Activated CD4-positive, alpha-beta memory T cell treated with anti-CD3 and anti-CD28 coated beads for 36 hours (primary cell): ENCODE results near the gene PIEZO1. TPM values are rescaled to one million over a fixed set of nuclear protein-coding genes. Genes with fewer than 3 reads are reported as not detected.
"Not testable (repeated sequence)": the region's sequence is repeated elsewhere in the genome, so short reads cannot be mapped to it uniquely, and the experiment has no call there.

Experiments
- CTCF ChIA-PET: fragments of 350-600 bp; sonication (Branson Sonifier 250); formaldehyde crosslinking; loops from one replicate; lab custom pipeline; 2021; ENCODE audit warnings: antibody characterized with exemption, inconsistent platforms; lab: Charles Lee
- POLR2A ChIA-PET: fragments of 350-600 bp; sonication (Branson Sonifier 250); formaldehyde crosslinking; loops from one replicate; lab custom pipeline; 2021; ENCODE audit warnings: antibody characterized with exemption; lab: Charles Lee
- DNase-seq: peaks from one replicate; pipeline ENCODE4 v3.0.0-alpha.2; 2020
- H3K27ac Mint-ChIP-seq: one replicate; pipeline ENCODE4 v1.8.0; 2021; ENCODE audit warnings: mixed read lengths
- H3K27me3 Mint-ChIP-seq: one replicate; pipeline ENCODE4 v1.8.0; 2021; ENCODE audit warnings: mixed read lengths
- H3K36me3 Mint-ChIP-seq: one replicate; pipeline ENCODE4 v1.8.0; 2021; ENCODE audit warnings: mixed read lengths
- H3K4me1 Mint-ChIP-seq: one replicate; pipeline ENCODE4 v1.8.0; 2021; ENCODE audit warnings: low read depth, mixed read lengths
- H3K4me3 Mint-ChIP-seq: one replicate; pipeline ENCODE4 v1.8.0; 2021; ENCODE audit warnings: mild to moderate bottlenecking, mixed read lengths
- H3K9me3 Mint-ChIP-seq: one replicate; pipeline ENCODE4 v1.8.0; 2021; ENCODE audit warnings: mixed read lengths
- intact Hi-C: fragments of 100-400 bp; cut with micrococcal nuclease; formaldehyde crosslinking; loops from one replicate; pipeline ENCODE4 v1.15.1; 2023
- microRNA-seq: library from miRNA; unstranded; fragments of <30 nt; microRNA quantifications from one replicate; pipeline ENCODE4 v1.2.0, GENCODE V29; 2022; ENCODE audit warnings: borderline number of aligned reads, borderline microRNAs expressed, borderline replicate concordance
- total RNA-seq, 2 experiments: library from RNA; stranded (reverse); gene quantifications; one replicate each; pipeline ENCODE4 v1.2.3, GENCODE V29; 2021

Gene PIEZO1
- total RNA-seq, 2 experiments from 2014 or later, result 221 to 234 TPM

DNA sequence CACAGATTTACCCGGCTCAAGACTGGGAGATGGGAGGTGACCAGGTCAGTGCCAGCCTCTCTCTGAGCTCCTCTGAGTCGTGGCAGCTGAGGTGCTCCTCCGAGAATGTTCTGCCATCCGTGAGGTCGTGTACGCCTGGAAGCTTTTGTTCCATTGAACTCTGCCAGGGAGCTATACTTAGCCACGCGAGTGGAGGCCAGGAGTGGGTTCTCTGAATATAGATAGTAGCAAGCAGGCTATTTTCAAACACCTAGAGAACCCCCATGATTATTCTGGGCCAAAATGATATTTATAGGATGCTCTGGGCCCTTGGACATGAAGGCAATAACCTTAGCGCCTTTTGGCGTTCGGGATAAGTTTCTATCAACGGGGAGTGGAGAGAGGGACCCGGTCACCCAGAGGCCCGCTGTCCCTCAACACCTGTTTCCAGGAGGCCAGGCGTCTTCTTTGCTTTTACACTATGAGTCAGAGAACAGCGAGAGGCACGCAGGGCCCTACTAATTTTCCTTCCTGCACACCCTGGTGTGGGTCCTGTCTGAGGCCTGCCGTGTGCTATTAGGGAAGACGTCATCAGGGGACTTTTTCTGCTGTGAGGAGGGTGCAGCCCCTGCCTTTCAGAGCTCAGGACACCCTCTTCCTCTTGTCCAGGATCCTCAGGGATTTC is 111.2 kb downstream of the PIEZO1 start:
- H3K27ac Mint-ChIP-seq, result no peak overlapping the region
- H3K4me3 Mint-ChIP-seq, result no peak overlapping the region
- POLR2A ChIA-PET, result no interaction called here

GRCh38 chr16:88672776-88673175 is 112.2 kb downstream of the PIEZO1 start:
- Mint-ChIP-seq H3K27ac (no peak overlapping the region), H3K4me3 (no peak overlapping the region), H3K36me3 (peaks cover 5% of the 10 kb centered on the region), H3K4me1 (no peaks in the 10 kb centered on the region), H3K27me3 (no peaks in the 10 kb centered on the region), H3K9me3 (no peaks in the 10 kb centered on the region)
- POLR2A ChIA-PET, result no interaction called here
- CTCF ChIA-PET, result interaction anchor here (0.7 to 1.4 kb wide), 3 partner anchors 7 to 65 kb away, joined by 3 read pairs; no protein-coding TSS in a partner anchor
- no peak for DNase-seq
- intact Hi-C loops, result no loop called here

More for the DNA sequence above, 111.2 kb downstream of the PIEZO1 start:
- no peaks in the 10 kb centered on the region for H3K27me3 Mint-ChIP-seq
- DNase-seq, result no peak
- intact Hi-C loops, result no loop called here
- peaks cover 3% of the 10 kb centered on the region for H3K36me3 Mint-ChIP-seq
- no peaks in the 10 kb centered on the region for H3K9me3 Mint-ChIP-seq
- H3K4me1 Mint-ChIP-seq, result no peaks in the 10 kb centered on the region
- CTCF ChIA-PET, result no interaction called here

GRCh38 chr16:88671806-88672205 is 113.2 kb downstream of the PIEZO1 start:
- Mint-ChIP-seq H3K9me3 (no peaks in the 10 kb centered on the region), H3K27me3 (no peaks in the 10 kb centered on the region), H3K27ac (no peak overlapping the region), H3K4me1 (no peaks in the 10 kb centered on the region), H3K4me3 (no peak overlapping the region), H3K36me3 (peaks cover 6% of the 10 kb centered on the region)
- no peak for DNase-seq
- CTCF ChIA-PET, result interaction anchor here (0.9 to 1.4 kb wide), 2 partner anchors 8 to 66 kb away, joined by 3 read pairs; no protein-coding TSS in a partner anchor
- POLR2A ChIA-PET, result no interaction called here
- intact Hi-C loops, result no loop called here

- no peak overlapping the region for H3K4me3 Mint-ChIP-seq
- H3K9me3 Mint-ChIP-seq, result no peaks in the 10 kb centered on the region
- peaks cover 6% of the 10 kb centered on the region for H3K36me3 Mint-ChIP-seq
- H3K27me3 Mint-ChIP-seq, result no peaks in the 10 kb centered on the region
- no peak overlapping the region for H3K27ac Mint-ChIP-seq
- CTCF ChIA-PET, result interaction anchor here (1.2 kb wide), 1 partner anchor 11 kb away, joined by 4 read pairs; no protein-coding TSS in a partner anchor
- no peak for DNase-seq
- peaks cover 2% of the 10 kb centered on the region for H3K4me1 Mint-ChIP-seq
- intact Hi-C loops, result no loop called here
- POLR2A ChIA-PET, result interaction anchor here (0.7 kb wide), 1 partner anchor 355 kb away, joined by 3 read pairs; no protein-coding TSS in a partner anchor
These were observed 115.0 kb downstream of the PIEZO1 start for GRCh38 chr16:88669980-88670379.

- POLR2A ChIA-PET, H3K36me3 Mint-ChIP-seq, intact Hi-C loops, H3K4me1 Mint-ChIP-seq, H3K27me3 Mint-ChIP-seq, DNase-seq, H3K9me3 Mint-ChIP-seq, H3K27ac Mint-ChIP-seq, H3K4me3 Mint-ChIP-seq: not testable (repeated sequence)
- CTCF ChIA-PET, result interaction anchor here (1.2 kb wide), 1 partner anchor 11 kb away, joined by 4 read pairs; no protein-coding TSS in a partner anchor
These were observed 115.5 kb downstream of the PIEZO1 start for GRCh38 chr16:88669493-88669892.

GRCh38 chr16:88667461-88667860 is 117.6 kb downstream of the PIEZO1 start:
- peaks cover 6% of the 10 kb centered on the region for H3K4me1 Mint-ChIP-seq
- no peak overlapping the region for H3K4me3 Mint-ChIP-seq
- H3K27me3 Mint-ChIP-seq, result no peaks in the 10 kb centered on the region
- H3K27ac Mint-ChIP-seq, result no peak overlapping the region
- ChIA-PET POLR2A (no interaction called here), CTCF (no interaction called here)
- no peak for DNase-seq
- H3K9me3 Mint-ChIP-seq, result no peaks in the 10 kb centered on the region
- H3K36me3 Mint-ChIP-seq, result peaks cover 4% of the 10 kb centered on the region
- intact Hi-C loops, result no loop called here

- intact Hi-C loops, result no loop called here
- Mint-ChIP-seq H3K27me3 (no peaks in the 10 kb centered on the region), H3K27ac (no peak overlapping the region), H3K36me3 (peaks cover 4% of the 10 kb centered on the region), H3K9me3 (no peaks in the 10 kb centered on the region), H3K4me1 (peaks cover 17% of the 10 kb centered on the region), H3K4me3 (no peak overlapping the region)
- CTCF ChIA-PET, result interaction anchor here (1.0 to 1.4 kb wide), 4 partner anchors 16 to 32 kb away, joined by 3 to 4 read pairs (median 4); partner anchors contain the start of gene SNAI3
- POLR2A ChIA-PET, result interaction anchor here (1.3 kb wide), 1 partner anchor 21 kb away, joined by 4 read pairs; the partner anchor contains the start of gene SNAI3
- DNase-seq, result no peak
These were observed 119.5 kb downstream of the PIEZO1 start for GRCh38 chr16:88665570-88665969.

Small RNAs within 50 kb of the gene (microRNA-seq; reads per million reads assigned to microRNA genes)
- gene MIR4722, result not detected

Other genes with a start within 250 kb of the PIEZO1 start
- gene ZC3H18, start 214.8 kb downstream of the PIEZO1 start, total RNA-seq, result 10 to 100 TPM; 72.0 to 72.7 TPM
- under 1 TPM in 1 of 2 experiments, not detected in 1; 0.22 TPM for gene IL17C, start 146.6 kb downstream of the PIEZO1 start, total RNA-seq
- gene CYBA, start 134.2 kb downstream of the PIEZO1 start, total RNA-seq, result 100 to 1,000 TPM; 262 to 265 TPM
- 100 to 1,000 TPM; 111 to 113 TPM for gene MVD, start 122.1 kb downstream of the PIEZO1 start, total RNA-seq
- 1 to 10 TPM; 5.5 to 5.8 TPM for gene SNAI3, start 98.7 kb downstream of the PIEZO1 start, total RNA-seq
- gene RNF166, start 78.8 kb downstream of the PIEZO1 start, total RNA-seq, result 10 to 100 TPM; 46.4 to 55.6 TPM
- 10 to 100 TPM; 38.0 to 41.6 TPM for gene CTU2, start 78.7 kb downstream of the PIEZO1 start, total RNA-seq
- 100 to 1,000 TPM; 169 to 183 TPM for gene CDT1, start 18.6 kb upstream of the PIEZO1 start, total RNA-seq
- 100 to 1,000 TPM; 270 to 272 TPM for gene APRT, start 26.7 kb upstream of the PIEZO1 start, total RNA-seq
- gene GALNS, start 71.7 kb upstream of the PIEZO1 start, total RNA-seq, result 10 to 100 TPM; 22.0 to 24.1 TPM
- 10 to 100 TPM; 63.6 to 71.5 TPM for gene TRAPPC2L, start 71.9 kb upstream of the PIEZO1 start, total RNA-seq
- not detected for gene PABPN1L, start 81.4 kb upstream of the PIEZO1 start, total RNA-seq
- gene CBFA2T3, start 192.0 kb upstream of the PIEZO1 start, total RNA-seq, result under 1 TPM in 1 of 2 experiments, not detected in 1; 0.12 TPM